ENCODE measurements around the gene NTHL1.

NTHL1 gene

GRCh38 chr16:2047330-2048115 is at the start of gene NTHL1, which contains the start of gene TSC2:
NTHL1 (minus strand) TSS chr16:2047834; CDS start chr16:2047823, 11 bp downstream.
TSC2 (plus strand) TSS chr16:2047985; CDS start chr16:2048616, 631 bp downstream.
- DNase-seq (ENCODE audit: insufficient read length, low spot score) = peak; percentile 96
- FAIRE-seq = no peak
- peak; percentile 89 for TF ChIP-seq POLR2A (IDR thresholded peaks at IDR 0.05; ENCODE audit: low read depth, low read length)

DNA sequence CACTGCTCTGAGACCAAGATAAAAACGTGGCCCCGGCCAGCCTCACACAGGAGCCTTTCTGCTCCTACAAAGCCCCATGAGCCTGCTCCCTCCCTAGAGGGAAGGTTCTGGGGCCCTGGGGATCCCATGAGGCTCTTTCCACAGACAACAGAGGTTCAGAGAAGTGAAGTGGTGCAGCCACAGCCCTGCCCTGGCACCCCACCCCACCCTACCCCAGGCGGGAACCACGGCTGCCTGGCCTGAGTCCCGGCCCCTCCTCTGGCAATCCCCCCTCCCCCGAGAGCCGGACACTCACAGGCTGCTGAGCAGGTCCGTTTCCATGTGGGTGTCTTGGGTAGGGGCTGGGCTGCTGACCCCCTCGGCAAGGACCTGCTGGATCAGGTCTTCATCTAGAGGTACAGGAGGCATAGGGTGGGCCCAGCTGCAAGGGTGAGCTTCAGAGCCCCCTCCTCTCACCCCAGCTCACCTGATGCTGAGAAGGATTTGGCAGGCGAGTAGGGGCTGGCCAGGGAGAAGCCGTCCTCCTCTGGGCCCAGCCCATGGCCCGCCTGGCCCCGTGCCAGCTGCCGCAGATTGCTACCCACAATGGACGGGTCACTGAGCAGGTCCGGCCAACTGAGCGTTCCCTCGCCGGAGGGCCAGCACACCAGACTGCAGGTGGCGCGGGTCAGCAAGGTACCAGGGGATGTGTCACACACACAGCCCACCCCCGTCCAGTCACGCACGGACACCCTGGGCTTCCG is 49.4 kb upstream of the NTHL1 start:
- FAIRE-seq = no peak
- no peak for TF ChIP-seq POLR2A (IDR thresholded peaks at IDR 0.05; ENCODE audit: low read depth, low read length)
- DNase-seq (ENCODE audit: insufficient read length, low spot score) = no peak

DNA sequence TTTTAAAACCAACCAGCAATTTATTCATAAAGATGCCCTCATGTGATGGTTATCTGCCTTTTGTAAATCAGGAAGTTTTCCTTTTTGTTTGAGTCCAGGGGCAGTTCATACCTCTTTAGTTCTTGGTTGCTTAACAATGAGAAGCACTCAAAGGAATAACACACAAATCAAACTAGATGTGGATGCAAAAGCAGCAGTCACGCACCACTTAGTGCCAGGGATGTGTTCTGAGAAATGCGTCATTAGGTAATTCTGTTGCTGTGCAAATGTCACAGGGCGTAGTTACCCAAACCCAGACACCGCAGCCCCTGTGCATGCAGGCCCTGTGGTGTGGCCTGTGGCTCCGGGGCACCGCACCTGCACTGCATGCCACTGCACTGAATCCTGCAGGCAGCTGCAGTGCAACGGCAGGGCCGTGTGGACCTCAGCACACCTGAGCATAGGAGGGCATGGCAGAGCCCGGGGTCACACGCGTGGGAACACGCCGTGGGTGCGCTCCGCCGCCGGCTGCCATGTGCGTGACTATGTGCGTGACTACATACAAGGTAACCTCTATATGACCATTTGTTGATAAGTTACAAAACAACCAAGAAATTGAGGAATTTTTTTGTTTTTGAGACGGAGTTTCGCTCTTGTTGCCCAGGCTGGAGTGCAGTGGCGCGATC is 48.4 kb upstream of the NTHL1 start:
- FAIRE-seq (no peak), DNase-seq (ENCODE audit: insufficient read length, low spot score) (no peak)
- no peak for TF ChIP-seq POLR2A (IDR thresholded peaks at IDR 0.05; ENCODE audit: low read depth, low read length)

GRCh38 chr16:2095315-2095853 is 47.8 kb upstream of the NTHL1 start:
- FAIRE-seq (no peak), DNase-seq (ENCODE audit: insufficient read length, low spot score) (peak; percentile 93)
- no peak for TF ChIP-seq POLR2A (IDR thresholded peaks at IDR 0.05; ENCODE audit: low read depth, low read length)

DNA sequence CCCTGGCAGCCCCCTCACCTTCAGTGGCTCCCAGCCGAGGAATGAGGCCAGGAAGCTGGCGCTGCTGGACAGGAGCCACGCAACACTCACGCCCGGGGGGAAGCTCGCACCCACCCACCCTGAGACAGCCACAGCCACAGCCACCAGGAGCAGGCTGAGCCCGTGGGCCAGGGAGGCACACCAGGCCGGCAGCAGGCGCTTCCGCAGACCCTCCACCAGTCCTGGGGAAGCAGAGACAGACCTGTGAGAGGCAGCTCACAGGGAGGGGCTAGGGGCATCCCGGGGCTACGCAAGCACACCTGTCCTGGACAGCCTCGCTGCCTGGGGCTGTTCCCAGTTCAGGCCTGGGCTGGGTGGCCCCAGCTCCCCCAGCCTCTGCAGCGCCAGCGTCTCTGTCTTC is 46.2 kb upstream of the NTHL1 start:
- no peak for FAIRE-seq
- DNase-seq (ENCODE audit: insufficient read length, low spot score) = no peak
- TF ChIP-seq POLR2A (IDR thresholded peaks at IDR 0.05; ENCODE audit: low read depth, low read length) = no peak

- FAIRE-seq (no peak), DNase-seq (ENCODE audit: insufficient read length, low spot score) (no peak)
- TF ChIP-seq POLR2A (IDR thresholded peaks at IDR 0.05; ENCODE audit: low read depth, low read length) = no peak
Measured at GRCh38 chr16:2092866-2093265, 45.2 kb upstream of the NTHL1 start.

- FAIRE-seq (no peak), DNase-seq (ENCODE audit: insufficient read length, low spot score) (no peak)
- TF ChIP-seq POLR2A (IDR thresholded peaks at IDR 0.05; ENCODE audit: low read depth, low read length) = no peak
Measured at GRCh38 chr16:2092256-2092620, 44.6 kb upstream of the NTHL1 start.

GRCh38 chr16:2091547-2092255 is 44.1 kb upstream of the NTHL1 start:
- FAIRE-seq = no peak
- DNase-seq (ENCODE audit: insufficient read length, low spot score) = no peak
- TF ChIP-seq POLR2A (IDR thresholded peaks at IDR 0.05; ENCODE audit: low read depth, low read length) = no peak

GRCh38 chr16:2090777-2091546 is 43.3 kb upstream of the NTHL1 start:
- FAIRE-seq (no peak), DNase-seq (ENCODE audit: insufficient read length, low spot score) (no peak)
- no peak for TF ChIP-seq POLR2A (IDR thresholded peaks at IDR 0.05; ENCODE audit: low read depth, low read length)

- no peak for TF ChIP-seq POLR2A (IDR thresholded peaks at IDR 0.05; ENCODE audit: low read depth, low read length)
- FAIRE-seq (no peak), DNase-seq (ENCODE audit: insufficient read length, low spot score) (no peak)
Measured at GRCh38 chr16:2090481-2090776, 42.8 kb upstream of the NTHL1 start.

DNA sequence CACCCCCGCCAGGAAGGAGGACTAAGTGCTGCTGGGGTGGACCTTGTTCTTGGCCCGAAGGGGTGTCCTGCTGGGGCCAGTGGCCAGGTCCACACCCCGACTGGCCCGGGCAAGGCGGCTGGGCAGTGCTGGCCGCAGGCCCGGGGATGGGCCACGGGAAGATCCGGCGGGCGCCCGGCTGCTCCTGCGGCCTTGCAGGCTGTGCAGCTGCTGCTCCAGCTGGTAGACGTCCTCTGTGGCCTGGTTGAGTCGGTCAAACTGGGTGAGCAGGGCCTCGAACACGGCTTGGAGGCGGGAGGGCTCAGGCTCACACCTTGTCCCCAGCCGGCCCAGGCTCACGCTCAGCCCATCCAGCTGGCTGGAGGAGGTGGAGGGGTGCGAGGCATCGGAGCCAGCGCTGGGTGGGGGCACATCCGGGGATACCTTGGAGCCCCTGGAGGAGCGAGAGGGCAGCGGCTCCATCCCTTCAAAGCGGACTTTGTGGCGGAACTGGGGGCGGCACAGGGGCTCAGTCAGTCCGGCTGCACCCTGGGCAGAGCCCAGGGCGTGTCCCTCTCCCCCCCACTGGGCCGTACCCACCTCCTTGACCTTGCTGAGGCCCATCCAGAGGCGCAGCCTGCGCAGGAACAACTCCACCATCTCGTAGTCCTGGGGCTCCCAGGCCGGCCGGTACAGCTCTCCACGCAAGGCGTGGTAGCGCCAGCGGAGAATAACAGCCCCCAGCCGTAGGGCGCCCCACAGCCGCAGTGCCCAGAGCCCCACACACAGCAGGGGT is 42.3 kb upstream of the NTHL1 start:
- no peak for FAIRE-seq
- no peak for DNase-seq (ENCODE audit: insufficient read length, low spot score)
- no peak for TF ChIP-seq POLR2A (IDR thresholded peaks at IDR 0.05; ENCODE audit: low read depth, low read length)

DNA sequence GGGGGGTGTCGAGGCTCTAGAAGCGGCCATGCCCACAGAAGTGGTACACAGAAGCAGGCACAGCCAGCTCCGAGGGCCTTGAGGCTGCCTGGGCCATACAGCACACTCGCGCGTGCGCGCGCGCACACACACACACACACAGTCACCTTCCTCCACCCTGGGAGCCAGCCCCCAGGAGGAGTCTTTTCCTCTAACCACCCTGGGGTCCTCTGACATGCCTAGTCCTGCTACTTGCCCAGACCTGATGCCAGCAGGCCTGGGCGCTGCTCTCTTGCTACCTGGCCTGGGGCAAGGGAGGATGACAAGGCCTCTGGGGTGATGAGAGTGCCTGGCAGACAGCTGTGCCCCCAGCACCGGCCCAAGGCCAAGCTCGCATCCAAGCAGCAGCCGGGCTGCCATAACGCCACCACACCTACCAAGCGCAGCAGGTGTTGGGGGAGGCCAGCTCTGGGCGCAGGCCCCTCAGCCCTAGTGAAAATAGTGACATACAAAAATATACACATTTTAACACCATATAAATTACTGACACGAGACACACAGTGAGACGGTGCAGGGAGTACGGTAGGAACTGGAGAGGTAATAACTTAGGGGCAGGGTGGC is 41.2 kb upstream of the NTHL1 start:
- DNase-seq (ENCODE audit: insufficient read length, low spot score) (no peak), FAIRE-seq (no peak)
- TF ChIP-seq POLR2A (IDR thresholded peaks at IDR 0.05; ENCODE audit: low read depth, low read length) = no peak

Data from H54 (cell line).